ENCODE data around the gene CACNA2D3. TPM values are rescaled to one million over a fixed set of nuclear protein-coding genes. Genes with fewer than 3 reads are reported as not detected.

CACNA2D3 gene
- total RNA-seq, 1 donor from 2014 or later = 10.0 TPM

- H3K27me3 Mint-ChIP-seq (ENCODE audit: unreplicated experiment) = no peaks in the 10 kb centered on the region
- no peaks in the 10 kb centered on the region for H3K9me3 Mint-ChIP-seq (ENCODE audit: unreplicated experiment)
- no peak overlapping the region for H3K27ac Mint-ChIP-seq (ENCODE audit: unreplicated experiment)
- peaks cover 2% of the 10 kb centered on the region for H3K4me1 Mint-ChIP-seq (ENCODE audit: low read depth, unreplicated experiment)
- DNase-seq = no peak
- H3K36me3 Mint-ChIP-seq (ENCODE audit: unreplicated experiment) = peaks cover 4% of the 10 kb centered on the region
- TF ChIP-seq CTCF (IDR thresholded peaks at IDR 0.05; ENCODE audit: partially characterized antibody, unreplicated experiment) = no peak
- H3K4me3 Mint-ChIP-seq (ENCODE audit: unreplicated experiment) = no peak overlapping the region
Observed at GRCh38 chr3:54784021-54784420, 661.7 kb downstream of the CACNA2D3 start.

DNA sequence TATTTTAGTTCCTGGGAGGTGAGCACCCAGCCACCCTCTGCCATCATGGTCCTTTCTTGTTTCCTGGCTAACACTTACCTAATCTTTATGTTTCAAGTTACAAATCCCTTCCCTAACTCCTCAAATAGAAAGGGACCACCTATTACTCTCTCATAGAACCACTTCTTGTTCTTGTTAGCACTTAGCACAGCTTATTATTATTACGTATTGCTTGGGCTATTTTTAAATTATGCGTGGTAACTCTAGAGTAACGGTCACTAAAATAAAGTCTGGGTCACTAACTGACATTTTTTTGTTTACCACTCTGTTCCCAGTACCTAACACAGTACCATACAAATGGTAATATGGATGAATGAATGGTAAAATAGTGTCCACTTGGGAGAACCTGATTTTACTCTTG, 663.6 kb downstream of the CACNA2D3 start:
- Mint-ChIP-seq H3K4me3 (ENCODE audit: unreplicated experiment) (no peak overlapping the region), H3K27ac (ENCODE audit: unreplicated experiment) (no peak overlapping the region), H3K27me3 (ENCODE audit: unreplicated experiment) (no peaks in the 10 kb centered on the region), H3K9me3 (ENCODE audit: unreplicated experiment) (no peaks in the 10 kb centered on the region), H3K36me3 (ENCODE audit: unreplicated experiment) (peaks cover 4% of the 10 kb centered on the region), H3K4me1 (ENCODE audit: low read depth, unreplicated experiment) (peaks cover 2% of the 10 kb centered on the region)
- no peak for DNase-seq
- TF ChIP-seq CTCF (IDR thresholded peaks at IDR 0.05; ENCODE audit: partially characterized antibody, unreplicated experiment) = no peak

DNA sequence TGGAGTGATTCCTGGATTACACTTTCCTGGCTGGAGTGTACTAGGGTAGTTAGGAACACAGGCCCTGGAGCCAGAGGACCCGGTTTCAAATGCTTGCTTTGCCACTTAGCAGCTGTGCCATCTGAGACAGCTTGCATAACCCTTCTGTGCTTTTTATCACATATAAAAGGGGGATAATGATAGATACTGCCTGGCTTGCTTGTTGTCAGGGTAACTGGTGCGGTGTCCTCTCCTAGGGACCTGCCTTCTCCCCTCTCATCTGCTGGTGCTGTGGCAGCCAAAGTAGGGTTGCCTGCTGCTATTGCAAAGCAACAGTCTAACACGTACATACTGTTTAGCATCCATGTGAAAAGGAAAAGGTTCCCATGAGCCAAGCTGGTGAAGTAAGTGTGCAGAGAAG, 667.7 kb downstream of the CACNA2D3 start:
- Mint-ChIP-seq H3K27ac (ENCODE audit: unreplicated experiment) (no peak overlapping the region), H3K36me3 (ENCODE audit: unreplicated experiment) (peaks cover 4% of the 10 kb centered on the region), H3K4me3 (ENCODE audit: unreplicated experiment) (no peak overlapping the region), H3K9me3 (ENCODE audit: unreplicated experiment) (no peaks in the 10 kb centered on the region), H3K27me3 (ENCODE audit: unreplicated experiment) (no peaks in the 10 kb centered on the region), H3K4me1 (ENCODE audit: low read depth, unreplicated experiment) (peaks cover 7% of the 10 kb centered on the region)
- no peak for TF ChIP-seq CTCF (IDR thresholded peaks at IDR 0.05; ENCODE audit: partially characterized antibody, unreplicated experiment)
- no peak for DNase-seq

DNA sequence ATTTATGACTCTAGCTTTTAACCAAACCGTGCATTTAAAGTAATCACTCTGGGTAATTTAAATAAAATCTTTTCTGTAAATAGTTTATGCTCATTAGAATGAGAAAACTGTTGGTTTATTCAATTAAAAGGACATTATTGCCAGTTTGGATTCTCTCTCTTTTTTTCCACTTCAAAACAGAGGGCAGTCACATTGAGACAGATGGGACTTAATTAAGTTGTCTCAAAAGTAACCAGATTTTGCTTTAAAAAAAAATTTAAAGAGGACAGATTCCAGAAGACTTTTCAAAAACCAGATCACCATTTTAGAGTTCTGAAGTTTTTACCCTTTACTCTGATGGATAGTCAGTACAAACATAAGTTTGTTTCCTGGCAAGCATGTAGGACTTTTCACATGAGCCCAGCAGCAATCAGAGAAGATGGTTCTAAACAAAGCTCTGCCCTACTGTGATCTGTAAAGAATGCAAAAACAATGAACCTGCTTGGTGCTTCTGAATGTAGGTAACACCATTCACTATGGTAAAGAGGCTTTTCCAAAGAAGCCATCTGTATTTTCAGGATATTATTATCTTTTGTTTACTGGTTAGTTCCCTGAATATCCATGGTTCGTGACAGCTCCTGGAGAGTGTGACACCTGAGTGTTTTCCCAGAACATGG, 669.3 kb downstream of the CACNA2D3 start:
- Mint-ChIP-seq H3K4me1 (ENCODE audit: low read depth, unreplicated experiment) (peaks cover 7% of the 10 kb centered on the region), H3K27me3 (ENCODE audit: unreplicated experiment) (no peaks in the 10 kb centered on the region), H3K27ac (ENCODE audit: unreplicated experiment) (no peak overlapping the region), H3K36me3 (ENCODE audit: unreplicated experiment) (peaks cover 4% of the 10 kb centered on the region), H3K9me3 (ENCODE audit: unreplicated experiment) (no peaks in the 10 kb centered on the region), H3K4me3 (ENCODE audit: unreplicated experiment) (no peak overlapping the region)
- TF ChIP-seq CTCF (IDR thresholded peaks at IDR 0.05; ENCODE audit: partially characterized antibody, unreplicated experiment) = no peak
- no peak for DNase-seq

DNA sequence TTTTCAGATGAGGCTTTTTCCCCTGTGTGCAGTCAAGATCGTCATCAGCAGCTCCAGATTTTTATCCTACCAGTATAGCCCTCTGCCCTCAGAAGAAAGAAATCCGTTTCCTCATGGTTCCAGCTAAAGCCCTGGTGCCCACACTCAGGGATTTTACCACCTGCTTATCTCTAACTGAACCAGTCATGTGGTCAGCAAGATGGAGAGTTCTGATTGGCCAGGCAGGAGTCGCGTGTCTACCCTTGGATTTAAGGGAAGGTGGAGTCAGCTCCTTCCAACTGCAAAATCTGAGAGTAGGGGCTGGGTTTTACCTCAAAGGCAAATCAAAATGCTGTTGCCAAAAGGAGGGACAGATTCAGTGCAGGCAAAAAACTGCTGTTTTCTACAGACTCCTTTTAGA, 670.2 kb downstream of the CACNA2D3 start:
- no peak for DNase-seq
- peaks cover 7% of the 10 kb centered on the region for H3K4me1 Mint-ChIP-seq (ENCODE audit: low read depth, unreplicated experiment)
- H3K27ac Mint-ChIP-seq (ENCODE audit: unreplicated experiment) = no peak overlapping the region
- no peaks in the 10 kb centered on the region for H3K36me3 Mint-ChIP-seq (ENCODE audit: unreplicated experiment)
- no peak overlapping the region for H3K4me3 Mint-ChIP-seq (ENCODE audit: unreplicated experiment)
- no peaks in the 10 kb centered on the region for H3K27me3 Mint-ChIP-seq (ENCODE audit: unreplicated experiment)
- H3K9me3 Mint-ChIP-seq (ENCODE audit: unreplicated experiment) = no peaks in the 10 kb centered on the region
- no peak for TF ChIP-seq CTCF (IDR thresholded peaks at IDR 0.05; ENCODE audit: partially characterized antibody, unreplicated experiment)
